Iris pigment epithelial cell (primary cell): Measurements from ENCODE around the gene IDH2.

Experiments used
- DNase-seq: peaks from one replicate; pipeline ENCODE4 v3.0.0-alpha.2; 2011; ENCODE audit warnings: low read depth

The IDH2 gene

GRCh38 chr15:90042766-90043529, 59.3 kb downstream of the IDH2 start:
- no peak for DNase-seq

GRCh38 chr15:90042356-90042755, 59.9 kb downstream of the IDH2 start:
- no peak for DNase-seq

GRCh38 chr15:90040618-90041017, 61.6 kb downstream of the IDH2 start:
- no peak for DNase-seq

- no peak for DNase-seq
These were observed 62.3 kb downstream of the IDH2 start for GRCh38 chr15:90039996-90040395.

- no peak for DNase-seq
These were observed 63.6 kb downstream of the IDH2 start for GRCh38 chr15:90038632-90039095.

- peak; percentile 63 for DNase-seq
These were observed 64.2 kb downstream of the IDH2 start for GRCh38 chr15:90037961-90038631.

- DNase-seq = peak; percentile 88
These were observed 64.8 kb downstream of the IDH2 start for GRCh38 chr15:90037511-90037860.

GRCh38 chr15:90036806-90037510, 65.3 kb downstream of the IDH2 start:
- no peak for DNase-seq

- DNase-seq = no peak
These were observed 65.9 kb downstream of the IDH2 start for GRCh38 chr15:90036343-90036742.

GRCh38 chr15:90035840-90036230, 66.4 kb downstream of the IDH2 start:
- DNase-seq = no peak

- DNase-seq = peak; percentile 79
These were observed 67.0 kb downstream of the IDH2 start for GRCh38 chr15:90035095-90035839.

GRCh38 chr15:90033448-90033847, 68.8 kb downstream of the IDH2 start:
- DNase-seq = no peak
